8988T (cell line): ENCODE results near the gene MRI1.
"Not testable (repeated sequence)": the region's sequence is repeated elsewhere in the genome, so short reads cannot be mapped to it uniquely, and the experiment has no call there.

Experiments
- DNase-seq: peaks from one replicate; pipeline ENCODE4 v3.0.0; 2011

Gene MRI1

GRCh38 chr19:13762635-13763235 lies 1.6 kb upstream of the MRI1 start:
- no peak for DNase-seq

- DNase-seq: no peak
Measured at GRCh38 chr19:13763265-13763664, 1.1 kb upstream of the MRI1 start.

- no peak for DNase-seq
Measured at GRCh38 chr19:13764821-13765394, 586 bp downstream of the MRI1 start.

GRCh38 chr19:13765395-13766094 lies 1.2 kb downstream of the MRI1 start:
- no peak for DNase-seq

GRCh38 chr19:13766095-13766481 lies 1.8 kb downstream of the MRI1 start:
- DNase-seq: no peak

GRCh38 chr19:13768510-13768909 lies 4.2 kb downstream of the MRI1 start:
- DNase-seq: no peak

GRCh38 chr19:13770013-13770635 lies 5.8 kb downstream of the MRI1 start:
- DNase-seq: no peak

GRCh38 chr19:13774217-13775191 lies 10.2 kb downstream of the MRI1 start, which contains the start of gene C19orf53:
TSS of gene C19orf53 (plus strand) at chr19:13774456. CDS start at chr19:13774478, 22 bp downstream.
- peak; percentile 77 for DNase-seq

- DNase-seq: no peak
Measured at GRCh38 chr19:13778398-13778797, 14.1 kb downstream of the MRI1 start.

GRCh38 chr19:13778847-13779246 lies 14.5 kb downstream of the MRI1 start:
- no peak for DNase-seq

- not testable (repeated sequence) for DNase-seq
Measured at GRCh38 chr19:13779794-13780193, 15.5 kb downstream of the MRI1 start.

- no peak for DNase-seq
Measured at GRCh38 chr19:13781547-13781946, 17.2 kb downstream of the MRI1 start.

GRCh38 chr19:13782537-13782936 lies 18.2 kb downstream of the MRI1 start:
- DNase-seq: no peak

- DNase-seq: no peak
Measured at GRCh38 chr19:13783565-13784500, 19.5 kb downstream of the MRI1 start.

- no peak for DNase-seq
Measured at GRCh38 chr19:13784731-13785452, 20.6 kb downstream of the MRI1 start.

- no peak for DNase-seq
Measured at GRCh38 chr19:13788991-13789390, 24.7 kb downstream of the MRI1 start.

- DNase-seq: no peak
Measured at GRCh38 chr19:13790354-13790753, 26.0 kb downstream of the MRI1 start.

- DNase-seq: not testable (repeated sequence)
Measured at GRCh38 chr19:13793317-13793716, 29.0 kb downstream of the MRI1 start.

GRCh38 chr19:13794398-13794756 lies 30.1 kb downstream of the MRI1 start:
- DNase-seq: no peak

GRCh38 chr19:13794757-13795589 lies 30.7 kb downstream of the MRI1 start, which contains the start of gene ZSWIM4:
TSS of gene ZSWIM4 (plus strand) at chr19:13795443. CDS start at chr19:13795649, 206 bp downstream.
- peak; percentile 68 for DNase-seq
